ENCODE data around the gene PLEKHJ1. TPM values are rescaled to one million over a fixed set of nuclear protein-coding genes. Genes with fewer than 3 reads are reported as not detected.

PLEKHJ1 gene
- total and polyA plus RNA-seq, 5 donors from 2014 or later: 50.3 to 121 (median 100) TPM

DNA sequence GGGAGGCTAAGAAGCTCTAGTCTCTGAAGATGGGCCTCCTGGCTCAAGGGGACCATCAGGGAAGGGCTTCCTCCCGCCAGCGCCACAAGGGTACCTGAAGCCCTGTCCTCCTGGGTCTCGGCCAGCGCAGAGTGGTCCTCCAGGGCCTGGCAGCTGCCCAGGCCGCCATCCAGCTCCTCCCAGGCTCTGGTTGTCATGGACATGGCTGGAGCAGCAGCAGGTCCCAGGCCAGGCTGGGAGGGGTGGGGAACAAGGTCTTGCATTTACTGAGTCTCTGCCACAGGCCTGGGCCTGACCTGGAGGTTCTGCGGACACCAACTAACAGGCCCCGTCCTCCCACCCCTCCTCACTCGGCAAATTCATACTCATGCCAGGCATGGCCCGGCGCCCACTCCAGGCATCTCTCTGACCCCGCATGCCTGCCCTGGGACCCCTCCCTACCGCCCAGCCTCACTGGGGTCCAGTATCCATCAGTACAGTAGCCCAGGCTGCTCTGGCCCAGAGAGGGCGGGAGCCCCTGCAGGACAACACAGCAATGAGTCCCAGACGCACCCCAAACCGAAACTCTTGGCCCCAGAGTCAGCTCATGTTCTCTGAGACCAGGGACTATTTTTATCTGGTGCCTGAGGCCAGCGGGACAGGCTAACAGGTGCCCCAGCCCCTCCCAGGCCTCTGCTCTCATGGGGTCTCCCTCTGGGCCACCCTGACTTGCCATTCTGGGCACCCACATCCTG lies 19.1 kb upstream of the PLEKHJ1 start:
- ATAC-seq (ENCODE audit: low read depth in 2 of 2) (no peak), DNase-seq (no peak)
- Mint-ChIP-seq H3K4me3 (peak overlapping the region in 2 of 4 donors; percentile 63 to 68), H3K27me3 (peaks cover 17% of the 10 kb centered on the region), H3K27ac (peak overlapping the region in 2 of 3 donors; percentile 58 to 79), H3K36me3 (no peaks in the 10 kb centered on the region), H3K9me3 (no peaks in the 10 kb centered on the region), H3K4me1 (peaks cover 5 to 55% (median 15%) of the 10 kb centered on the region in 4 donors)
- Histone ChIP-seq H3K4me1 (ENCODE audit: control insufficient read depth, insufficient read depth, low read length, poor library complexity, severe bottlenecking) (peaks cover 71% of the 10 kb centered on the region), H3K9me3 (ENCODE audit: control insufficient read depth in 2 of 2, low read length in 2 of 2) (no peaks in the 10 kb centered on the region), H3K27ac (ENCODE audit: insufficient read depth, low read length, poor library complexity, severe bottlenecking) (no peak overlapping the region), H3K36me3 (ENCODE audit: control insufficient read depth, insufficient read depth, low read length) (no peaks in the 10 kb centered on the region), H3K27me3 (ENCODE audit: control insufficient read depth, insufficient read depth, low read length) (no peaks in the 10 kb centered on the region), H3K4me3 (ENCODE audit: low read depth, low read length) (no peak overlapping the region)

DNA sequence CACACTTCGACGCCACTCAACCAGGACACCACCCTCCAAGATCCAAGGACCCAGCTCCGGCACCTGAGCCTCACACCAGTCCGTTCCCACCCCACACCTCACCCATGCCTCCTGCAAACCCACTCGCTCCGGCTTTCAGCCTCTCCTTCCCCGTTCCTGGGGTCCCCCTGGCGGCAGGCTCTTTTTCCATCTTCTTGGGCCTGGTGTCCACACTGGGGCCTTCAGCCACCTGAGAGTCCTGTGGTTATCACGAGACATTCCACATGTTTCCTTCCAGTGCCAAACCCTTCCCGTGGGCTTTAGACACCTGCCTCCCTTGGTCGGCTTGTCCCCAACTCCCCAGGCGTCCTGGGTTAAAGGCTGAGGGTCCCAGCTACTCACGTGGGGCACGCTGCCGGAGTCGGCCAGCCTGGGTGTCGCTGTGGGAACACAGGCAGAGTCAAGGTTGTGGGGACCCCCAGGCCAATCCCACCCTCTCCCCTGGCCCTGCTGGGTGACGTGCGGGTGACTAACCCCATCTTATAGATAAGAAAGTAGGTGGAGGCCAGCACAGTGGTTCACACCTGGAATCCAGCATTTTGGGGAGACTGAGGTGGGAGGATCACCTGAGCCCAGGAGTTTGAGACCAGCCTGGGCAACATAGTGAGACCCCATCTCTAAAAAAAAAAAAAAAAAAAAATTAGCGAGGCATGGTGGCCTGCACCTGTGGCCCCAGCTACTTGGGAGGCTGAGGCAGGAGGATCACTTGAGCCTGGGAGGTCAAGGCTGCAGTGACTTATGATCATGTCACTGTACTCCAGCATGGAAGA lies 18.1 kb upstream of the PLEKHJ1 start:
- ATAC-seq (ENCODE audit: low read depth in 2 of 2): no peak
- peaks cover 17% of the 10 kb centered on the region for H3K27me3 Mint-ChIP-seq
- no peaks in the 10 kb centered on the region for H3K9me3 ChIP-seq (ENCODE audit: control insufficient read depth in 2 of 2, low read length in 2 of 2)
- H3K4me3 ChIP-seq (ENCODE audit: low read depth, low read length): no peak overlapping the region
- peaks cover 66% of the 10 kb centered on the region for H3K4me1 ChIP-seq (ENCODE audit: control insufficient read depth, insufficient read depth, low read length, poor library complexity, severe bottlenecking)
- DNase-seq: no peak
- H3K4me1 Mint-ChIP-seq: peaks cover 4 to 46% (median 11%) of the 10 kb centered on the region in 4 donors
- no peaks in the 10 kb centered on the region for H3K9me3 Mint-ChIP-seq
- H3K4me3 Mint-ChIP-seq: peak overlapping the region; percentile 52 to 84 (median 62)
- no peaks in the 10 kb centered on the region for H3K36me3 Mint-ChIP-seq
- H3K27me3 ChIP-seq (ENCODE audit: control insufficient read depth, insufficient read depth, low read length): no peaks in the 10 kb centered on the region
- no peaks in the 10 kb centered on the region for H3K36me3 ChIP-seq (ENCODE audit: control insufficient read depth, insufficient read depth, low read length)
- peak overlapping the region in 2 of 3 donors; percentile 20 to 56 for H3K27ac Mint-ChIP-seq
- no peak overlapping the region for H3K27ac ChIP-seq (ENCODE audit: insufficient read depth, low read length, poor library complexity, severe bottlenecking)

DNA sequence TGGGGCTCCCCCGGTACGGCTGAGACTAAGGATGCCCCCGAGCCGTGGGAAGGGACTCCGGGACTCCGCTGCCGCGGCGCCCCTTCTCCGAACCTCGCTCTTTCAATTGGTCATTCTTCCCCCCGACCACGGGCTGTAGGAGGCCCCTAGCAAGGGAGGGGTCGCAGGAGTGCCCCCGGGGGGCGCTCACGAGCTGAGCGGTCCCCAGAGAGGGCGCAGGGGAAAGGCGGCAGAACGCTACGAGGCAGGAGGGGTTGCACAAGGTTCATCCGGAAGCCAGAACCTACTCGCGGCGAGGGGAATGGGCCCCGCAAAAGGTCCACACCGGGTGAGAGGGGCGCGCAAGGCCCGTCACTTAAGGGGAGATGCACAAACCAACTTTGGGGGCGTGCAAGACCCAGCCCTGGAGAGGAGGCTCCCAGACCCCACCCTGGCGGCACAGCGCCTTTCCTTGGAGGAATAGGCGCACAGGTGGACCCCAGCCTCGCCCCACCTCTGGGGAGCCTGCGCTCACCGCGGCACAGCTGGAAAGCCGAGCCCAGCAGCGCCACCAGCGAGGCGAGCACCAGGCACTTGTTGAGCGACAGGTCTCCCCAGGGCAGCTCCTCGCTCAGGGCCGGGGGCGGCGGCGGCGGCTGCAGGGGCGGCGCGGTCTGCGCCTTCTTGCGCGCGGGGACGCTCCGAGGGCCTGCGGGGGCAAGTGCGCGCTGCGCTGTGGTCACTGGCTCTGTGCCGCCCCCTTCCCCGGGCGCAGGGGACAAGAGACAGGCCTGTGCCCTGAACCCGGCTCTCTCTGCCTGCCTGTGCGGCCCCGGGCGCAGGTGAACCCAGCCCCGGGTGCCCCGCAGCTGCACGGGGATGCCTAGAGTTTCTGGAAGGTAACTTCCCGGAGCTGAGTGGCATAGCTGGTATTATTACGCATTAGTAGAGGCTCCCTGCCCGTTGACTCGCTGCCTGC lies 17.3 kb upstream of the PLEKHJ1 start:
- H3K27ac Mint-ChIP-seq: peak overlapping the region in 2 of 3 donors; percentile 56 to 69

DNA sequence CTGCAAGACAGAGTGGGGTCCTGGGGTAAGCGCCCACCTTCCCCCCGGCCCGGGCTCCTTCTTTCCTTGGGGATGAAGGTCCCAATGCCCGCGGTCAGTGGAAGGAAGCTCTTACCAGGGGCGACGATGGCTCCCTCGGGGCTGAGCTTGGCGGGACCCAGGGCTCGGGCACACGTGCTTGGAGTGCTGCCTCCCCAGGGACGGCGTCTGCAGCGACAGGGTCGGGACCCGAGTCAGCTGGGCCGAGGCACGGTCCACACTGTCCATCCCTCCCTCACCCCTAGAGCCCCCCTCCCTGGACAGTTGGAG lies 16.6 kb upstream of the PLEKHJ1 start:
- H3K27me3 Mint-ChIP-seq: peaks cover 12% of the 10 kb centered on the region
- Histone ChIP-seq H3K4me1 (ENCODE audit: control insufficient read depth, insufficient read depth, low read length, poor library complexity, severe bottlenecking) (peaks cover 51% of the 10 kb centered on the region), H3K4me3 (ENCODE audit: low read depth, low read length) (no peak overlapping the region), H3K27me3 (ENCODE audit: control insufficient read depth, insufficient read depth, low read length) (no peaks in the 10 kb centered on the region), H3K36me3 (ENCODE audit: control insufficient read depth, insufficient read depth, low read length) (no peaks in the 10 kb centered on the region), H3K9me3 (ENCODE audit: control insufficient read depth in 2 of 2, low read length in 2 of 2) (no peaks in the 10 kb centered on the region), H3K27ac (ENCODE audit: insufficient read depth, low read length, poor library complexity, severe bottlenecking) (no peak overlapping the region)
- peak overlapping the region in 1 of 3 donors; percentile 45 for H3K27ac Mint-ChIP-seq
- H3K4me1 Mint-ChIP-seq: peaks cover 0 to 33% (median 3%) of the 10 kb centered on the region in 4 donors
- H3K36me3 Mint-ChIP-seq: no peaks in the 10 kb centered on the region
- no peaks in the 10 kb centered on the region for H3K9me3 Mint-ChIP-seq
- peak in 1 of 3 donors; percentile 25 for DNase-seq
- peak overlapping the region; percentile 81 to 90 (median 86) for H3K4me3 Mint-ChIP-seq
- ATAC-seq (ENCODE audit: low read depth in 2 of 2): no peak

More for the DNA sequence above, 17.3 kb upstream of the PLEKHJ1 start:
- DNase-seq (peak; percentile 27 to 73 (median 54)), ATAC-seq (ENCODE audit: low read depth in 2 of 2) (peak; percentile 43 to 57)
- Histone ChIP-seq H3K27me3 (ENCODE audit: control insufficient read depth, insufficient read depth, low read length) (no peaks in the 10 kb centered on the region), H3K4me3 (ENCODE audit: low read depth, low read length) (peak overlapping the region; percentile 19), H3K27ac (ENCODE audit: insufficient read depth, low read length, poor library complexity, severe bottlenecking) (no peak overlapping the region), H3K36me3 (ENCODE audit: control insufficient read depth, insufficient read depth, low read length) (no peaks in the 10 kb centered on the region), H3K4me1 (ENCODE audit: control insufficient read depth, insufficient read depth, low read length, poor library complexity, severe bottlenecking) (peaks cover 57% of the 10 kb centered on the region), H3K9me3 (ENCODE audit: control insufficient read depth in 2 of 2, low read length in 2 of 2) (no peaks in the 10 kb centered on the region)
- H3K36me3 Mint-ChIP-seq: no peaks in the 10 kb centered on the region
- H3K9me3 Mint-ChIP-seq: no peaks in the 10 kb centered on the region
- H3K4me1 Mint-ChIP-seq: peaks cover 4 to 39% (median 9%) of the 10 kb centered on the region in 4 donors
- peak overlapping the region; percentile 81 to 90 (median 86) for H3K4me3 Mint-ChIP-seq
- peaks cover 17% of the 10 kb centered on the region for H3K27me3 Mint-ChIP-seq

DNA sequence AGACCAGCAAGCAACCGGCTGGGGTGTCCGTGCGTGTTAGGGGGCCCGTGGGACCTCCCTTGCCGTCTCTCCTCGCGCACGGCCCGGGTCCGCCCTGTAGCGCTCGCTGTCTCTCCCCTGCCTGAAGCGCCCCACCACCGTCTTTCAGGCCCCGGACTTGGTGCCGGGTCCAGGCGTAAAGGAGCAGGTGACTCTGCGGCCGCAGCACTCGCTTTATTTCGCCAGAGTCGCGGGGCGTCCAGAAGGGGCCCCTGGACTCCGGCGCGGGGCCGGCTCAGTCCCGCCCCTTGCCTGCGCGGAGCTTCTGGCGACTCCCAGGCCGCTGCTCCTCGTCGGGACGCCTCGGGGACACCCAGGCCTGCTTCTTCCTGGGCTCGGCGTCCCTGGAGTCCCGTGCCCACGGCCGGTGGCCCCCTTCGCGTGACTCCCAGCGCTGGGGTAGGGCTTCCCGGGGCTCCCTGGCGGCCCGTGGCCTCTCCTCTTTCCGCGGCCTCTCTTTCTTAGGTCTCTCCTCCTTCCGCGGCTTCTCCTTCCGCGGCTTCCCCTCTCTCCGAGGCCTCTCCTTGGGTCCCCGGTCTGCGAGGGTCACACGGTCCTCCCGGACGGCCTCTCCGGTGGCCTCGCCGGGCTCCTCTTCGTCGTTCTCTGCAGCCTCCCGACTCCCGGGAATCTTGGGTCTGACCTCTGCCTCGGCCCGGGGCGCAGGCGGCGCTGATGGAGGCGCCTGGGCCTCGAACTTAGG lies 16.1 kb upstream of the PLEKHJ1 start:
- DNase-seq: peak in 1 of 3 donors; percentile 31
- Mint-ChIP-seq H3K27me3 (peaks cover 12% of the 10 kb centered on the region), H3K36me3 (no peaks in the 10 kb centered on the region), H3K4me3 (peak overlapping the region in 3 of 4 donors; percentile 81 to 90 (median 82)), H3K4me1 (peaks cover 0 to 28% (median 2%) of the 10 kb centered on the region in 4 donors), H3K9me3 (no peaks in the 10 kb centered on the region), H3K27ac (peak overlapping the region in 1 of 3 donors; percentile 45)
- ATAC-seq (ENCODE audit: low read depth in 2 of 2): no peak
- H3K27ac ChIP-seq (ENCODE audit: insufficient read depth, low read length, poor library complexity, severe bottlenecking): no peak overlapping the region
- no peak overlapping the region for H3K4me3 ChIP-seq (ENCODE audit: low read depth, low read length)
- H3K27me3 ChIP-seq (ENCODE audit: control insufficient read depth, insufficient read depth, low read length): no peaks in the 10 kb centered on the region
- H3K36me3 ChIP-seq (ENCODE audit: control insufficient read depth, insufficient read depth, low read length): peaks cover 4% of the 10 kb centered on the region
- H3K9me3 ChIP-seq (ENCODE audit: control insufficient read depth in 2 of 2, low read length in 2 of 2): no peaks in the 10 kb centered on the region
- peaks cover 46% of the 10 kb centered on the region for H3K4me1 ChIP-seq (ENCODE audit: control insufficient read depth, insufficient read depth, low read length, poor library complexity, severe bottlenecking)

DNA sequence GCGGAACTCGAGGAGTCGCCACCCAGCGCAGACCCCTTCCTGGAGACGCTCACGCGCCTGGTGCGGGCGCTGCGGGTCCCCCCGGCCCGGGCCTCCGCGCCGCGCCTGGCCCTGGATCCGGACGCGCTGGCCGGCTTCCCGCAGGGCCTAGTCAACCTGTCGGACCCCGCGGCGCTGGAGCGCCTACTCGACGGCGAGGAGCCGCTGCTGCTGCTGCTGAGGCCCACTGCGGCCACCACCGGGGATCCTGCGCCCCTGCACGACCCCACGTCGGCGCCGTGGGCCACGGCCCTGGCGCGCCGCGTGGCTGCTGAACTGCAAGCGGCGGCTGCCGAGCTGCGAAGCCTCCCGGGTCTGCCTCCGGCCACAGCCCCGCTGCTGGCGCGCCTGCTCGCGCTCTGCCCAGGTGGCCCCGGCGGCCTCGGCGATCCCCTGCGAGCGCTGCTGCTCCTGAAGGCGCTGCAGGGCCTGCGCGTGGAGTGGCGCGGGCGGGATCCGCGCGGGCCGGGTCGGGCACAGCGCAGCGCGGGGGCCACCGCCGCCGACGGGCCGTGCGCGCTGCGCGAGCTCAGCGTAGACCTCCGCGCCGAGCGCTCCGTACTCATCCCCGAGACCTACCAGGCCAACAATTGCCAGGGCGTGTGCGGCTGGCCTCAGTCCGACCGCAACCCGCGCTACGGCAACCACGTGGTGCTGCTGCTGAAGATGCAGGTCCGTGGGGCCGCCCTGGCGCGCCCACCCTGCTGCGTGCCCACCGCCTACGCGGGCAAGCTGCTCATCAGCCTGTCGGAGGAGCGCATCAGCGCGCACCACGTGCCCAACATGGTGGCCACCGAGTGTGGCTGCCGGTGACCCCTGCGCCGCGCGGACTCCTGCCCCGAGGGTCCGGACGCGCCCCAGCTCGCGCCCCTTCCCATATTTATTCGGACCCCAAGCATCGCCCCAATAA lies 15.3 kb upstream of the PLEKHJ1 start:
- Histone ChIP-seq H3K36me3 (ENCODE audit: control insufficient read depth, insufficient read depth, low read length) (peaks cover 12% of the 10 kb centered on the region), H3K4me3 (ENCODE audit: low read depth, low read length) (no peak overlapping the region), H3K27ac (ENCODE audit: insufficient read depth, low read length, poor library complexity, severe bottlenecking) (no peak overlapping the region), H3K4me1 (ENCODE audit: control insufficient read depth, insufficient read depth, low read length, poor library complexity, severe bottlenecking) (peaks cover 41% of the 10 kb centered on the region), H3K27me3 (ENCODE audit: control insufficient read depth, insufficient read depth, low read length) (no peaks in the 10 kb centered on the region), H3K9me3 (ENCODE audit: control insufficient read depth in 2 of 2, low read length in 2 of 2) (no peaks in the 10 kb centered on the region)
- Mint-ChIP-seq H3K27ac (no peak overlapping the region), H3K9me3 (no peaks in the 10 kb centered on the region), H3K4me3 (peak overlapping the region in 3 of 4 donors; percentile 50 to 87 (median 82)), H3K36me3 (no peaks in the 10 kb centered on the region), H3K27me3 (peaks cover 12% of the 10 kb centered on the region), H3K4me1 (peaks cover 0 to 21% (median 0%) of the 10 kb centered on the region in 4 donors)
- DNase-seq (peak in 1 of 3 donors; percentile 33), ATAC-seq (ENCODE audit: low read depth in 2 of 2) (peak; percentile 11 to 29)

Measured in CD4-positive, CD25-positive, alpha-beta regulatory T cell (primary cell).